ENCODE measurements around the gene ZNF184. TPM values are rescaled to one million over a fixed set of nuclear protein-coding genes. Genes with fewer than 3 reads are reported as not detected.

ZNF184 gene
- total and polyA plus RNA-seq, 2 of the 4 experiments (the other 2 are of a cell fraction), result 2.8 to 8.1 TPM

DNA sequence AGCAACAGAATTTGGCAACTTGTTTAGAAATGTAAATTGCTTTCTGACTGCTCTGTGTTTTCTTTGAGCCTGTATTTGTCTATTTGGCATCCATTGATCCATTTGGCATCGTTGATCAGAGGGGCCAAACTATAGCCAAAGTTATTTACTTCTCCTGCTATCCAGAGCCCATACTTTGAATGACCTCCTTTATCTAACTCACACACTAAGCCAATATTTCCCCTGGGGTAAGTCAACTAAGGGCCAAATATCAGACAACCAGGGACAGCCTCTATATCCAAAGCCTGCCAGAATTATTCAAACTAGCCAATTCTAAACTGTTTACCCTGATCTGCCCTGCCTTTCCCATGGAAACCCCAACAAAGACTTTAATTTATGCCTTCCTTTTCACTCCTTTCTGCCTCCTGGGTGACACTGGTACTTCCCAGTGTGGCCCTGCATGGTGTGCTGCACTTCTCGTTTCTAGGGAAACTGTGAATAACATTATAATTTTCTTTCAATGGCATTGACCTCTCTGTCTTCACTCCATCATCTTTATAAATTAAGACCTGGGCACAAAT is 19.8 kb upstream of the ZNF184 start:
- no peak overlapping the region for H4K5ac ChIP-seq (ENCODE audit: low read depth, low read length)
- no peak overlapping the region for H2BK120ac ChIP-seq (ENCODE audit: low read depth, low read length)
- H3K79me1 ChIP-seq (ENCODE audit: low read depth in 1 of 2, low read length in 2 of 2), result no peaks in the 10 kb centered on the region
- H3K23ac ChIP-seq (ENCODE audit: low read depth, low read length), result no peak overlapping the region
- no peaks in the 10 kb centered on the region for H3K4me1 ChIP-seq (ENCODE audit: control insufficient read depth, insufficient read depth, low read length)
- H2BK20ac ChIP-seq (ENCODE audit: low read depth, low read length), result no peak overlapping the region
- no peaks in the 10 kb centered on the region for H3K9me1 ChIP-seq (ENCODE audit: insufficient read depth, low read length)
- no peaks in the 10 kb centered on the region for H4K20me1 ChIP-seq (ENCODE audit: insufficient read depth, low read length)
- dilution Hi-C loops (cut with HindIII; ENCODE audit: low sequenced_read_pairs, unreplicated experiment), result no loop called here
- no peak overlapping the region for H2BK15ac ChIP-seq (ENCODE audit: low read depth, low read length)
- H2BK5ac ChIP-seq (ENCODE audit: low read depth, low read length, poor library complexity, severe bottlenecking), result no peak overlapping the region
- no peaks in the 10 kb centered on the region for H3K36me3 ChIP-seq (ENCODE audit: control insufficient read depth, insufficient read depth, low read length)
- H3K27me3 ChIP-seq (ENCODE audit: control insufficient read depth, insufficient read depth, low read length), result no peaks in the 10 kb centered on the region
- H3K56ac ChIP-seq (ENCODE audit: extremely low read depth, insufficient read depth, low read length), result no peak overlapping the region
- no peak overlapping the region for H2AK9ac ChIP-seq (replicated peaks; ENCODE audit: low read depth, low read length, poor library complexity)
- no peaks in the 10 kb centered on the region for H3K9me3 ChIP-seq (ENCODE audit: control insufficient read depth, insufficient read depth, low read length)
- H2AK5ac ChIP-seq (ENCODE audit: low read depth, low read length), result no peak overlapping the region
- no peak overlapping the region for H3K27ac ChIP-seq (ENCODE audit: insufficient read depth, low read length)
- ChIA-PET POLR2A (ENCODE audit: unreplicated experiment) (no interaction called here), CTCF (no interaction called here)
- H4K91ac ChIP-seq (ENCODE audit: insufficient read depth, low read depth, low read length), result no peak overlapping the region
- no peak overlapping the region for H3K9ac ChIP-seq (ENCODE audit: low read depth, low read length)
- no peak overlapping the region for H2AFZ ChIP-seq (replicated peaks; ENCODE audit: low read length, poor library complexity)
- no peak overlapping the region for H3K18ac ChIP-seq (ENCODE audit: low read depth, low read length)
- in situ Hi-C loops (cut with MboI; ENCODE audit: low sequenced_read_pairs), result loop anchor here (25.0 kb wide), 1 partner anchor 1155 kb away; no protein-coding TSS in a partner anchor
- no TSS peak for BruUV-seq (replicated peaks)
- H3K14ac ChIP-seq (replicated peaks; ENCODE audit: low read depth, low read length), result no peak overlapping the region
- H3K4ac ChIP-seq (ENCODE audit: low read depth, low read length), result no peak overlapping the region
- intact Hi-C loops (cut with micrococcal nuclease), result no loop called here
- H3K4me2 ChIP-seq (ENCODE audit: low read depth, low read length), result no peak overlapping the region
- no peak overlapping the region for H4K8ac ChIP-seq (ENCODE audit: low read depth in 2 of 2, low read length in 2 of 2)
- WGBS, 2 experiments (ENCODE audit: extremely low coverage in 2 of 2, insufficient read length in 1 of 2), result 57% methylated on average over 1 of the region's 2 CpGs; no CpG with 5 or more reads in 1 of the 2 experiments
- DNase-seq (no peak), ATAC-seq (ENCODE audit: low read depth) (no peak)
- H3K4me3 ChIP-seq (ENCODE audit: insufficient read depth, low read depth, low read length), result no peak overlapping the region
- TF ChIP-seq MAFK (IDR thresholded peaks at IDR 0.05; ENCODE audit: low read depth, low read length) (no peak), MAZ (IDR thresholded peaks at IDR 0.05; ENCODE audit: borderline replicate concordance, low read depth, low read length) (no peak), POLR2A (IDR thresholded peaks at IDR 0.05; ENCODE audit: low read depth, low read length) (no peak), ELK1 (IDR thresholded peaks at IDR 0.05; ENCODE audit: borderline replicate concordance, low read depth, low read length) (no peak), FOS (IDR thresholded peaks at IDR 0.05; ENCODE audit: low read depth, low read length) (no peak), RFX5 (IDR thresholded peaks at IDR 0.05; ENCODE audit: low read depth, low read length) (no peak), CEBPB (IDR thresholded peaks at IDR 0.05; ENCODE audit: low read depth, low read length) (no peak), USF2 (IDR thresholded peaks at IDR 0.05; ENCODE audit: low read depth, low read length) (no peak), CHD1 (IDR thresholded peaks at IDR 0.05; ENCODE audit: low read depth, low read length) (no peak), BHLHE40 (IDR thresholded peaks at IDR 0.05; ENCODE audit: low read depth, low read length) (no peak), SMC3 (IDR thresholded peaks at IDR 0.05; ENCODE audit: low read depth, low read length) (no peak), NFE2L2 (IDR thresholded peaks at IDR 0.05; ENCODE audit: low read depth, low read length) (no peak), RAD21 (IDR thresholded peaks at IDR 0.05; ENCODE audit: low read length) (no peak), MXI1 (IDR thresholded peaks at IDR 0.05; ENCODE audit: borderline replicate concordance, low read depth, low read length) (no peak), RCOR1 (IDR thresholded peaks at IDR 0.05; ENCODE audit: insufficient replicate concordance, low read length) (no peak)
- TF ChIP-seq, protein P1, sequence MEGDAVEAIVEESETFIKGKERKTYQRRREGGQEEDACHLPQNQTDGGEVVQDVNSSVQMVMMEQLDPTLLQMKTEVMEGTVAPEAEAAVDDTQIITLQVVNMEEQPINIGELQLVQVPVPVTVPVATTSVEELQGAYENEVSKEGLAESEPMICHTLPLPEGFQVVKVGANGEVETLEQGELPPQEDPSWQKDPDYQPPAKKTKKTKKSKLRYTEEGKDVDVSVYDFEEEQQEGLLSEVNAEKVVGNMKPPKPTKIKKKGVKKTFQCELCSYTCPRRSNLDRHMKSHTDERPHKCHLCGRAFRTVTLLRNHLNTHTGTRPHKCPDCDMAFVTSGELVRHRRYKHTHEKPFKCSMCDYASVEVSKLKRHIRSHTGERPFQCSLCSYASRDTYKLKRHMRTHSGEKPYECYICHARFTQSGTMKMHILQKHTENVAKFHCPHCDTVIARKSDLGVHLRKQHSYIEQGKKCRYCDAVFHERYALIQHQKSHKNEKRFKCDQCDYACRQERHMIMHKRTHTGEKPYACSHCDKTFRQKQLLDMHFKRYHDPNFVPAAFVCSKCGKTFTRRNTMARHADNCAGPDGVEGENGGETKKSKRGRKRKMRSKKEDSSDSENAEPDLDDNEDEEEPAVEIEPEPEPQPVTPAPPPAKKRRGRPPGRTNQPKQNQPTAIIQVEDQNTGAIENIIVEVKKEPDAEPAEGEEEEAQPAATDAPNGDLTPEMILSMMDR (conservative IDR thresholded peaks at IDR 0.05; ENCODE audit: low read depth, low read length), result no peak

Measured in IMR-90 (cell line).